DND-41 (cell line): ENCODE measurements around the gene MTERF2.

Experiments used
- ATAC-seq: fragments of 200-7000 bp; cut with Tn5 transposase; 3 replicates; pipeline ENCODE4 v1.9.1; 2021; ENCODE audit warnings: low read depth; ENCODE audit not compliant: insufficient read depth
- DNase-seq: peaks from one replicate; pipeline ENCODE4 v3.0.0-alpha.2; 2020
- H2AFZ ChIP-seq: 2 replicates; pipeline ENCODE4 v1.6.0; 2012; ENCODE audit warnings: low read depth, low read length
- H3K27ac ChIP-seq: 2 replicates; pipeline ENCODE4 v1.5.1; 2012; ENCODE audit warnings: low read length, inconsistent platforms
- H3K27me3 ChIP-seq: fragments of 200-600 bp; sonication (generic); 2 replicates; pipeline ENCODE4 v1.6.0; 2012; ENCODE audit warnings: low read length, mild to moderate bottlenecking, inconsistent platforms; ENCODE audit not compliant: insufficient read depth, poor library complexity
- H3K36me3 ChIP-seq: 2 replicates; pipeline ENCODE4 v1.5.1; 2012; ENCODE audit warnings: low read length, inconsistent platforms; ENCODE audit not compliant: insufficient read depth
- H3K4me1 ChIP-seq: 2 replicates; pipeline ENCODE4 v1.5.1; 2012; ENCODE audit warnings: mild to moderate bottlenecking, low read length; ENCODE audit not compliant: insufficient read depth
- H3K4me2 ChIP-seq: 2 replicates; pipeline ENCODE4 v1.6.0; 2012; ENCODE audit warnings: mild to moderate bottlenecking, moderate library complexity, low read length, inconsistent platforms; ENCODE audit not compliant: insufficient read depth
- H3K4me3 ChIP-seq, 2 experiments: fragments of 200-600 bp in 1 of 2; shearing (Covaris generic) in 1 of 2; 2 replicates each; pipeline ENCODE4 v1.5.1; 2012 to 2016; ENCODE audit warnings: inconsistent platforms in 2 of 2, low read length in 2 of 2, mild to moderate bottlenecking in 2 of 2, low read depth in 1 of 2, moderate library complexity in 1 of 2
- H3K79me2 ChIP-seq: 2 replicates; pipeline ENCODE4 v1.6.0; 2012; ENCODE audit warnings: low read length, inconsistent platforms; ENCODE audit not compliant: insufficient read depth
- H3K9ac ChIP-seq: 2 replicates; pipeline ENCODE4 v1.6.0; 2012; ENCODE audit warnings: low read depth, mild to moderate bottlenecking, inconsistent platforms, low read length, moderate library complexity
- H3K9me3 ChIP-seq: 2 replicates; pipeline ENCODE4 v1.5.1; 2012; ENCODE audit warnings: low read length, moderate library complexity, mild to moderate bottlenecking, inconsistent platforms; ENCODE audit not compliant: insufficient read depth, severe bottlenecking
- H4K20me1 ChIP-seq: 2 replicates; pipeline ENCODE4 v1.6.0; 2012; ENCODE audit warnings: low read length; ENCODE audit not compliant: insufficient read depth
- EZH2 ChIP-seq: IDR thresholded peaks from 3 replicates; pipeline ENCODE4 v1.6.1; 2012; ENCODE audit warnings: borderline replicate concordance, low read depth, mild to moderate bottlenecking, moderate library complexity, low read length, inconsistent platforms; ENCODE audit not compliant: severe bottlenecking
- TF ChIP-seq, protein P1 (sequence below): IDR thresholded peaks from 2 replicates; pipeline ENCODE4 v1.5.1; 2012; ENCODE audit warnings: borderline replicate concordance, low read length, moderate library complexity, mild to moderate bottlenecking; ENCODE audit not compliant: poor library complexity, severe bottlenecking; ENCODE audit errors: extremely low read depth

The MTERF2 gene

GRCh38 chr12:106954462-106955376 is 32.2 kb downstream of the MTERF2 start:
- Histone ChIP-seq H3K4me2 (peak overlapping the region; percentile 74), H2AFZ (peak overlapping the region; percentile 79), H3K4me3 (peak overlapping the region; percentile 28 to 99; a peak in 3 of 4 replicates), H3K9me3 (no peaks in the 10 kb centered on the region), H4K20me1 (no peaks in the 10 kb centered on the region; the same call in 1 of the 2 replicates), H3K9ac (peak overlapping the region; percentile 73), H3K27me3 (no peaks in the 10 kb centered on the region), H3K27ac (peak overlapping the region; percentile 89), H3K79me2 (peaks cover 55% of the 10 kb centered on the region), H3K36me3 (no peaks in the 10 kb centered on the region; the same call in 1 of the 2 replicates), H3K4me1 (peaks cover 33% of the 10 kb centered on the region)
- TF ChIP-seq EZH2 = no peak
- TF ChIP-seq, protein P1, sequence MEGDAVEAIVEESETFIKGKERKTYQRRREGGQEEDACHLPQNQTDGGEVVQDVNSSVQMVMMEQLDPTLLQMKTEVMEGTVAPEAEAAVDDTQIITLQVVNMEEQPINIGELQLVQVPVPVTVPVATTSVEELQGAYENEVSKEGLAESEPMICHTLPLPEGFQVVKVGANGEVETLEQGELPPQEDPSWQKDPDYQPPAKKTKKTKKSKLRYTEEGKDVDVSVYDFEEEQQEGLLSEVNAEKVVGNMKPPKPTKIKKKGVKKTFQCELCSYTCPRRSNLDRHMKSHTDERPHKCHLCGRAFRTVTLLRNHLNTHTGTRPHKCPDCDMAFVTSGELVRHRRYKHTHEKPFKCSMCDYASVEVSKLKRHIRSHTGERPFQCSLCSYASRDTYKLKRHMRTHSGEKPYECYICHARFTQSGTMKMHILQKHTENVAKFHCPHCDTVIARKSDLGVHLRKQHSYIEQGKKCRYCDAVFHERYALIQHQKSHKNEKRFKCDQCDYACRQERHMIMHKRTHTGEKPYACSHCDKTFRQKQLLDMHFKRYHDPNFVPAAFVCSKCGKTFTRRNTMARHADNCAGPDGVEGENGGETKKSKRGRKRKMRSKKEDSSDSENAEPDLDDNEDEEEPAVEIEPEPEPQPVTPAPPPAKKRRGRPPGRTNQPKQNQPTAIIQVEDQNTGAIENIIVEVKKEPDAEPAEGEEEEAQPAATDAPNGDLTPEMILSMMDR = no peak
- no peak for ATAC-seq
- DNase-seq = no peak

GRCh38 chr12:106953352-106954250 is 33.3 kb downstream of the MTERF2 start:
- no peak overlapping the region for H2AFZ ChIP-seq
- peak overlapping the region; percentile 73; the same call in 1 of the 2 replicates for H3K9ac ChIP-seq
- H3K27me3 ChIP-seq = no peaks in the 10 kb centered on the region
- peaks cover 33% of the 10 kb centered on the region for H3K4me1 ChIP-seq
- ATAC-seq = no peak
- TF ChIP-seq, protein P1 = no peak
- no peak for TF ChIP-seq EZH2
- H3K27ac ChIP-seq = no peak overlapping the region
- no peak for DNase-seq
- H3K36me3 ChIP-seq = no peaks in the 10 kb centered on the region; the same call in 1 of the 2 replicates
- H3K4me2 ChIP-seq = peak overlapping the region; percentile 74
- H3K4me3 ChIP-seq = peak overlapping the region in 1 of 2 experiments; percentile 99; a peak in 2 of 4 replicates
- no peaks in the 10 kb centered on the region; the same call in 1 of the 2 replicates for H4K20me1 ChIP-seq
- peaks cover 45% of the 10 kb centered on the region for H3K79me2 ChIP-seq
- H3K9me3 ChIP-seq = peaks cover 3% of the 10 kb centered on the region

DNA sequence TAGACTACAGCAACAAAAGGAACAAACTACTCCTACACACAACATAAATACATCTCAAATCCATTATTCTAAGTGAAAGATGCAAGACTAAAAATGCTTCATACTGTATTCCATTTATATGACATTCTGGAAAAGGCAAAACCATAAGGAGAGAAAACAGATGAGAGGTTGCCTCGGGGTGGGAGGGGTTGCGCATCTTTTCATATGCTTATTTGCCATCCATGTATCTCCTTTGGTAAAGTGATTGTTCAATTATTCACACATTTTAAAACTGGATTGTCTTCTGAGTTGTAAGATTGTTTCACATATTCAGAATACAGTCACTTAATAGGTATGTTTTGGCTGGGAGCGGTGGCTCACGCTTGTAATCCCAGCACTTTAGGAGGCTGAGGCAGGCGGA is 36.4 kb downstream of the MTERF2 start:
- Histone ChIP-seq H2AFZ (no peak overlapping the region), H3K36me3 (no peaks in the 10 kb centered on the region), H3K9me3 (peaks cover 10% of the 10 kb centered on the region), H3K9ac (no peak overlapping the region), H3K79me2 (peaks cover 16% of the 10 kb centered on the region), H3K4me1 (peaks cover 19% of the 10 kb centered on the region), H3K27ac (no peak overlapping the region), H4K20me1 (no peaks in the 10 kb centered on the region), H3K27me3 (no peaks in the 10 kb centered on the region), H3K4me3 (no peak overlapping the region), H3K4me2 (no peak overlapping the region)
- no peak for DNase-seq
- TF ChIP-seq, protein P1 = no peak
- no peak for TF ChIP-seq EZH2
- ATAC-seq = no peak
